HCT116 (cell line): ENCODE data around the gene MARVELD1. TPM values are rescaled to one million over a fixed set of nuclear protein-coding genes. Genes with fewer than 3 reads are reported as not detected.
A peak's percentile ranks its signal among the peaks of the same experiment; 100 is the strongest.

Experiments
- ATAC-seq: fragments of 200-7000 bp; cut with Tn5 transposase; 2 replicates; pipeline ENCODE4 v1.9.1; 2020; ENCODE audit warnings: mild to moderate bottlenecking, moderate library complexity
- BruUV-seq: library from RNA; stranded (reverse); fragments of 400-500 nt; replicated peaks from 2 replicates; lab custom pipeline; 2021; lab: Mats Ljungman, UMichigan
- CTCF ChIA-PET: fragments of 300-600 bp; sonication (Branson Sonifier 250); formaldehyde crosslinking; loops from one replicate; lab custom pipeline; 2021; ENCODE audit warnings: antibody characterized with exemption; lab: Charles Lee
- POLR2A ChIA-PET: fragments of 300-600, 350-600 bp; sonication (Branson Sonifier 250); formaldehyde crosslinking; loops from one replicate; lab custom pipeline; 2021; ENCODE audit warnings: antibody characterized with exemption; lab: Charles Lee
- RAD21 ChIA-PET, 2 experiments: fragments of 300-600 bp; sonication (Branson Sonifier 250); formaldehyde crosslinking; loops; one replicate each; lab custom pipeline; 2023; ENCODE audit warnings: low total read pairs in 2 of 2; ENCODE audit not compliant: uncharacterized antibody in 2 of 2, unreplicated experiment in 2 of 2, low non-redundant PET in 1 of 2; lab: Charles Lee
- DNase-seq: peaks from one replicate; pipeline ENCODE4 v3.0.0-alpha.2; 2010; ENCODE audit warnings: low read depth, low spot score
- H2AFZ ChIP-seq: fragments of 200-600 bp; shearing (Covaris generic), sonication (generic); 2 replicates; pipeline ENCODE4 v1.6.1; 2017; ENCODE audit warnings: low read depth, mixed run types, mixed read lengths, antibody characterized with exemption, low read length; ENCODE audit not compliant: poor library complexity, severe bottlenecking
- H3K27ac ChIP-seq: 2 replicates; pipeline ENCODE4 v1.5.1; 2012; ENCODE audit warnings: low read depth, low read length
- H3K27me3 ChIP-seq: fragments of 200-600 bp; sonication (generic); 2 replicates; pipeline ENCODE4 v1.6.1; 2016; ENCODE audit warnings: mixed run types, low read length, mixed read lengths; ENCODE audit not compliant: insufficient read depth
- H3K36me3 ChIP-seq, 2 experiments: fragments of 200-500 bp in 1 of 2; fragments of 200-600 bp in 1 of 2; sonication (Bioruptor generic) in 1 of 2; sonication (generic) in 1 of 2; 2 replicates each; pipeline versions ENCODE4 v1.5.1 to v1.6.1; 2014 to 2016; ENCODE audit warnings: low read length in 2 of 2, inconsistent platforms in 1 of 2, mixed read lengths in 1 of 2, mixed run types in 1 of 2; ENCODE audit not compliant: insufficient read depth in 2 of 2, control insufficient read depth in 1 of 2
- H3K4me1 ChIP-seq, 2 experiments: fragments of 200-600 bp in 1 of 2; sonication (generic) in 1 of 2; 2 replicates each; pipeline versions ENCODE4 v1.5.1 to v1.6.1; 2012 to 2017; ENCODE audit warnings: low read length in 2 of 2, inconsistent platforms in 1 of 2, mild to moderate bottlenecking in 1 of 2, mixed read lengths in 1 of 2, mixed run types in 1 of 2, moderate library complexity in 1 of 2; ENCODE audit not compliant: insufficient read depth in 2 of 2, control insufficient read depth in 1 of 2
- H3K4me2 ChIP-seq: fragments of 200-600 bp; sonication (generic); 2 replicates; pipeline ENCODE4 v1.6.1; 2017; ENCODE audit warnings: mixed run types, low read length, mixed read lengths
- H3K4me3 ChIP-seq, 2 experiments: fragments of 200-600 bp in 1 of 2; sonication (generic) in 1 of 2; replicated peaks in 1 of 2; 2 replicates each; pipeline ENCODE4 v1.5.1; 2011 to 2016; ENCODE audit warnings: low read length in 2 of 2, control low read depth in 1 of 2, low read depth in 1 of 2, mild to moderate bottlenecking in 1 of 2, mixed read lengths in 1 of 2, mixed run types in 1 of 2
- H3K79me2 ChIP-seq: fragments of 200-600 bp; sonication (generic); 2 replicates; pipeline ENCODE4 v1.6.1; 2017; ENCODE audit warnings: mild to moderate bottlenecking, mixed run types, low read length, moderate library complexity, mixed read lengths; ENCODE audit not compliant: insufficient read depth
- H3K9ac ChIP-seq: fragments of 200-600 bp; sonication (generic); 2 replicates; pipeline ENCODE4 v1.6.1; 2016; ENCODE audit warnings: low read length, mixed read lengths
- H3K9me2 ChIP-seq: fragments of 200-600 bp; sonication (generic), shearing (Covaris generic); 2 replicates; pipeline ENCODE4 v1.6.1; 2017; ENCODE audit warnings: mixed run types, mild to moderate bottlenecking, moderate library complexity; ENCODE audit not compliant: insufficient read depth
- H3K9me3 ChIP-seq, 2 experiments: fragments of 200-500 bp in 1 of 2; fragments of 200-600 bp in 1 of 2; sonication (Bioruptor generic) in 1 of 2; sonication (generic) in 1 of 2; 2 replicates each; pipeline ENCODE4 v1.6.1; 2014 to 2017; ENCODE audit warnings: low read length in 2 of 2, mixed read lengths in 2 of 2, inconsistent platforms in 1 of 2, low read depth in 1 of 2, mild to moderate bottlenecking in 1 of 2, mixed run types in 1 of 2, moderate library complexity in 1 of 2; ENCODE audit not compliant: control insufficient read depth in 1 of 2, insufficient read depth in 1 of 2
- H4K20me1 ChIP-seq: fragments of 200-600 bp; sonication (generic), shearing (Covaris generic); 2 replicates; pipeline ENCODE4 v1.6.1; 2017; ENCODE audit warnings: mixed run types, mild to moderate bottlenecking, moderate library complexity; ENCODE audit not compliant: insufficient read depth
- CBX3 ChIP-seq: IDR thresholded peaks from 2 replicates; pipeline ENCODE4 v1.6.1; 2012; ENCODE audit warnings: low read depth
- EGR1 ChIP-seq: IDR thresholded peaks from 2 replicates; pipeline ENCODE4 v1.6.1; 2012; ENCODE audit warnings: low read depth
- JUND ChIP-seq: IDR thresholded peaks from 2 replicates; pipeline ENCODE4 v1.6.1; 2012
- RAD21 ChIP-seq: IDR thresholded peaks from 2 replicates; pipeline ENCODE4 v1.6.1; 2012; ENCODE audit warnings: low read depth, mild to moderate bottlenecking
- SP1 ChIP-seq: IDR thresholded peaks from 2 replicates; pipeline ENCODE4 v1.6.1; 2012; ENCODE audit warnings: low read depth
- YY1 ChIP-seq: IDR thresholded peaks from 2 replicates; pipeline ENCODE4 v1.6.1; 2011; ENCODE audit warnings: low read length, low read depth, moderate library complexity, mild to moderate bottlenecking; ENCODE audit not compliant: insufficient replicate concordance; ENCODE audit errors: extremely low read depth
- intact Hi-C: fragments of 100-400 bp; cut with micrococcal nuclease; formaldehyde crosslinking; loops from 2 replicates; pipeline ENCODE4 v1.10.0; 2022
- total RNA-seq: library from RNA; stranded (reverse); gene quantifications from one replicate; pipeline ENCODE4 v1.2.1, GENCODE V29; 2021; ENCODE audit not compliant: unreplicated experiment
- TF ChIP-seq, protein P1 (sequence below), 3 experiments: fragments of 200-600 bp in 1 of 3; sonication (generic) in 1 of 3; IDR thresholded peaks in 2 of 3; conservative IDR thresholded peaks in 1 of 3; 2 replicates each; pipeline ENCODE4 v1.5.1; 2012 to 2017; ENCODE audit warnings: low read depth in 2 of 3, low read length in 2 of 3, antibody characterized with exemption in 1 of 3, borderline replicate concordance in 1 of 3, control low read depth in 1 of 3, mild to moderate bottlenecking in 1 of 3, mixed read lengths in 1 of 3, mixed run types in 1 of 3, moderate library complexity in 1 of 3; ENCODE audit not compliant: insufficient read depth in 1 of 3
- TF ChIP-seq, protein P2 (sequence below): IDR thresholded peaks from 2 replicates; pipeline ENCODE4 v1.6.1; 2011; ENCODE audit warnings: mild to moderate bottlenecking, low read length, moderate library complexity; ENCODE audit not compliant: insufficient replicate concordance; ENCODE audit errors: extremely low read depth

MARVELD1 gene
- total RNA-seq, 1 experiment from 2014 or later: 36.1 TPM

DNA sequence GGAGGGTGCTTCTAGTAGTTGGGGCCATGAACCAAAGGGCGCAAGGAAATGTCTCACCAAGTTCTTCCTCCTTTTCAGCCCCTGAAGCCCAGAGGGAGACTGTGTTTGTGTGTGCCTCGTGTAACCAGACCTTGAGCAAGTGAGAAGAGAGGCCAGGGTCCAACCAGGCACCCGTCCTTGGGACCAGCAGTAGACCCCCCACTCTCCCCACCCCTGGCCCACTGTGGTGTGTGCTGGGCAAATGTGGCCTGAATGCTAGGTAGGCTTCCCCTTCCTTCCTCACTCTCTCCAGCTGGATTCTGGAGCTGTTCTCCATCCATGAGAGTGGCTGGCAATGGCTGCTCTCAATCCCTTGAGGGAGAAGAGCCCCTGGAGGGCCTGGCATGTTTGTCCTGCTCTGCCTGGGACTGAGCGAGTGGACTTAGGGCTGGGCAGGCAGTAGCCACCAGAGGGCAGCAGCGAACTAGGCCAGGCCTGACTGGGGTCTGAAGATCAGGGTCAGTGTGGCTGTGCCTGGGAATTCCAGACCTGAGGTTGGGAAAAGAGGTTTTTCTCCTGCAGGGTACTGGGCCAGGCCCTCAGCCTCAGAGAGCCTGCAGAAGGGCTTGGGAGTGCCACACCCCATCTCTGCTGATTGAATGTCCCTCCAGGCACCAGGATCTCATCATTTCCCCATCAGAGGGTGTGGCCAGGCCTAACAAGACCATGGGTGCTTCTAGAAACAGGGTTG, 45.8 kb downstream of the MARVELD1 start:
- CTCF ChIA-PET: interaction anchor here (2.1 to 2.3 kb wide), 2 partner anchors 109 to 282 kb away, joined by 7 to 11 read pairs; no protein-coding TSS in a partner anchor
- no peak for TF ChIP-seq EGR1
- peak; percentile 86 for TF ChIP-seq RAD21
- TF ChIP-seq JUND: no peak
- TF ChIP-seq SP1: no peak
- no peak for TF ChIP-seq CBX3
- TF ChIP-seq, protein P1, sequence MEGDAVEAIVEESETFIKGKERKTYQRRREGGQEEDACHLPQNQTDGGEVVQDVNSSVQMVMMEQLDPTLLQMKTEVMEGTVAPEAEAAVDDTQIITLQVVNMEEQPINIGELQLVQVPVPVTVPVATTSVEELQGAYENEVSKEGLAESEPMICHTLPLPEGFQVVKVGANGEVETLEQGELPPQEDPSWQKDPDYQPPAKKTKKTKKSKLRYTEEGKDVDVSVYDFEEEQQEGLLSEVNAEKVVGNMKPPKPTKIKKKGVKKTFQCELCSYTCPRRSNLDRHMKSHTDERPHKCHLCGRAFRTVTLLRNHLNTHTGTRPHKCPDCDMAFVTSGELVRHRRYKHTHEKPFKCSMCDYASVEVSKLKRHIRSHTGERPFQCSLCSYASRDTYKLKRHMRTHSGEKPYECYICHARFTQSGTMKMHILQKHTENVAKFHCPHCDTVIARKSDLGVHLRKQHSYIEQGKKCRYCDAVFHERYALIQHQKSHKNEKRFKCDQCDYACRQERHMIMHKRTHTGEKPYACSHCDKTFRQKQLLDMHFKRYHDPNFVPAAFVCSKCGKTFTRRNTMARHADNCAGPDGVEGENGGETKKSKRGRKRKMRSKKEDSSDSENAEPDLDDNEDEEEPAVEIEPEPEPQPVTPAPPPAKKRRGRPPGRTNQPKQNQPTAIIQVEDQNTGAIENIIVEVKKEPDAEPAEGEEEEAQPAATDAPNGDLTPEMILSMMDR (IDR thresholded peaks at IDR 0.05 in 2 of 3, conservative IDR thresholded peaks at IDR 0.05 in 1 of 3; ENCODE audit: borderline replicate concordance in 1 of 3, insufficient read depth in 1 of 3, low read depth in 2 of 3, low read length in 2 of 3): peak; percentile 79 to 98 (median 94)
- no peak for TF ChIP-seq YY1
- TF ChIP-seq, protein P2, sequence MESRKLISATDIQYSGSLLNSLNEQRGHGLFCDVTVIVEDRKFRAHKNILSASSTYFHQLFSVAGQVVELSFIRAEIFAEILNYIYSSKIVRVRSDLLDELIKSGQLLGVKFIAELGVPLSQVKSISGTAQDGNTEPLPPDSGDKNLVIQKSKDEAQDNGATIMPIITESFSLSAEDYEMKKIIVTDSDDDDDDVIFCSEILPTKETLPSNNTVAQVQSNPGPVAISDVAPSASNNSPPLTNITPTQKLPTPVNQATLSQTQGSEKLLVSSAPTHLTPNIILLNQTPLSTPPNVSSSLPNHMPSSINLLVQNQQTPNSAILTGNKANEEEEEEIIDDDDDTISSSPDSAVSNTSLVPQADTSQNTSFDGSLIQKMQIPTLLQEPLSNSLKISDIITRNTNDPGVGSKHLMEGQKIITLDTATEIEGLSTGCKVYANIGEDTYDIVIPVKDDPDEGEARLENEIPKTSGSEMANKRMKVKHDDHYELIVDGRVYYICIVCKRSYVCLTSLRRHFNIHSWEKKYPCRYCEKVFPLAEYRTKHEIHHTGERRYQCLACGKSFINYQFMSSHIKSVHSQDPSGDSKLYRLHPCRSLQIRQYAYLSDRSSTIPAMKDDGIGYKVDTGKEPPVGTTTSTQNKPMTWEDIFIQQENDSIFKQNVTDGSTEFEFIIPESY: no peak
- TF ChIP-seq, all 23 proteins: peak for 2
- H3K9me3 ChIP-seq: no peaks in the 10 kb centered on the region
- intact Hi-C loops: loop anchor here (1.0 to 5.0 kb wide), 3 partner anchors 110 to 281 kb away; no protein-coding TSS in a partner anchor
- ATAC-seq: peak; percentile 94
- H2AFZ ChIP-seq: no peak overlapping the region
- RAD21 ChIA-PET: no interaction called here
- H3K4me2 ChIP-seq: no peak overlapping the region
- POLR2A ChIA-PET: no interaction called here
- no peak overlapping the region for H3K9ac ChIP-seq
- no peaks in the 10 kb centered on the region for H3K27me3 ChIP-seq
- H3K9me2 ChIP-seq: no peaks in the 10 kb centered on the region
- H3K4me3 ChIP-seq: no peak overlapping the region
- BruUV-seq: no TSS peak
- H3K36me3 ChIP-seq: peaks cover 26 to 33% of the 10 kb centered on the region in 2 experiments
- H3K27ac ChIP-seq: no peak overlapping the region
- H3K79me2 ChIP-seq: no peaks in the 10 kb centered on the region
- peak; percentile 48 for DNase-seq
- H3K4me1 ChIP-seq: peaks cover 2% of the 10 kb centered on the region in 2 experiments; a peak in 3 of 4 replicates
- no peaks in the 10 kb centered on the region for H4K20me1 ChIP-seq
